ENCODE measurements around the gene TMEM201. TPM values are rescaled to one million over a fixed set of nuclear protein-coding genes. Genes with fewer than 3 reads are reported as not detected.

Gene TMEM201
- total and polyA plus RNA-seq, 2 of the 13 experiments (the other 11 are each of a cell fraction or from before 2014, with no cell fraction given): 1.5 to 8.2 TPM

- Histone ChIP-seq H3K4me2 (ENCODE audit: low read depth, low read length) (no peak overlapping the region), H3K4me3 (replicated peaks in 1 of 3; ENCODE audit: insufficient read depth in 1 of 3, low read depth in 2 of 3, low read length in 3 of 3) (no peak overlapping the region), H3K9me3 (ENCODE audit: low read length) (no peaks in the 10 kb centered on the region), H3K36me3 (replicated peaks in 1 of 2; ENCODE audit: control insufficient read depth in 1 of 2, insufficient read depth in 2 of 2, low read length in 2 of 2) (no peaks in the 10 kb centered on the region), H3K79me2 (ENCODE audit: insufficient read depth, low read length) (no peaks in the 10 kb centered on the region), H3K4me1 (ENCODE audit: insufficient read depth, low read length) (peaks cover 11% of the 10 kb centered on the region), H4K20me1 (ENCODE audit: insufficient read depth, low read length) (no peaks in the 10 kb centered on the region), H3K27ac (ENCODE audit: extremely low read length, insufficient read depth, low read length) (no peak overlapping the region), H2AFZ (ENCODE audit: low read length) (no peak overlapping the region), H3K9ac (ENCODE audit: insufficient read depth, low read depth, low read length) (no peak overlapping the region), H3K27me3 (ENCODE audit: control insufficient read depth in 1 of 2, insufficient read depth in 2 of 2, low read length in 2 of 2) (peaks cover 0 to 18% of the 10 kb centered on the region in 2 experiments; a peak in 3 of 5 replicates)
- intact Hi-C loops (cut with micrococcal nuclease; ENCODE audit: unreplicated experiment) (no loop called here), in situ Hi-C loops (cut with HindIII; ENCODE audit: extremely low pct_ligation_motif_present, low pct_unique_long_range_greater_than_20kb) (no loop called here)
- TF ChIP-seq RARG (CRISPR knock-in tag; IDR thresholded peaks at IDR 0.05; ENCODE audit: low read depth) (no peak), REPIN1 (CRISPR knock-in tag; IDR thresholded peaks at IDR 0.05; ENCODE audit: borderline replicate concordance, low read depth) (no peak), ZNF841 (CRISPR knock-in tag; IDR thresholded peaks at IDR 0.05; ENCODE audit: borderline replicate concordance) (no peak), ETS1 (CRISPR knock-in tag; IDR thresholded peaks at IDR 0.05) (no peak), SAP130 (CRISPR knock-in tag; IDR thresholded peaks at IDR 0.05; ENCODE audit: low read depth) (no peak), NONO (IDR thresholded peaks at IDR 0.05) (no peak), NONO (CRISPR knock-in tag; conservative IDR thresholded peaks at IDR 0.05) (no peak), AFF4 (CRISPR knock-in tag; IDR thresholded peaks at IDR 0.05) (no peak), ZBTB33 (CRISPR knock-in tag; IDR thresholded peaks at IDR 0.05) (no peak), IRX3 (CRISPR knock-in tag; IDR thresholded peaks at IDR 0.05; ENCODE audit: borderline replicate concordance, low read depth) (no peak), HINFP (CRISPR knock-in tag; IDR thresholded peaks at IDR 0.05; ENCODE audit: low read depth) (no peak), SETDB1 (CRISPR knock-in tag; IDR thresholded peaks at IDR 0.05; ENCODE audit: borderline replicate concordance) (no peak)
- CTCF ChIA-PET (ENCODE audit: low intra/inter-chr PET ratio, low total read pairs): no interaction called here
- POLR2A ChIA-PET: no interaction called here
- no TSS peak for BruUV-seq (replicated peaks)
- FAIRE-seq: no peak
- ATAC-seq: no peak
- 44% methylated on average over 2 of the region's 2 CpGs for WGBS (ENCODE audit: low lambda C conversion rate)
- DNase-seq (ENCODE audit: low spot score): no peak
These were observed 45.9 kb downstream of the TMEM201 start for GRCh38 chr1:9634582-9634981.
